ENCODE results near the gene SAMD1.

SAMD1 gene

DNA sequence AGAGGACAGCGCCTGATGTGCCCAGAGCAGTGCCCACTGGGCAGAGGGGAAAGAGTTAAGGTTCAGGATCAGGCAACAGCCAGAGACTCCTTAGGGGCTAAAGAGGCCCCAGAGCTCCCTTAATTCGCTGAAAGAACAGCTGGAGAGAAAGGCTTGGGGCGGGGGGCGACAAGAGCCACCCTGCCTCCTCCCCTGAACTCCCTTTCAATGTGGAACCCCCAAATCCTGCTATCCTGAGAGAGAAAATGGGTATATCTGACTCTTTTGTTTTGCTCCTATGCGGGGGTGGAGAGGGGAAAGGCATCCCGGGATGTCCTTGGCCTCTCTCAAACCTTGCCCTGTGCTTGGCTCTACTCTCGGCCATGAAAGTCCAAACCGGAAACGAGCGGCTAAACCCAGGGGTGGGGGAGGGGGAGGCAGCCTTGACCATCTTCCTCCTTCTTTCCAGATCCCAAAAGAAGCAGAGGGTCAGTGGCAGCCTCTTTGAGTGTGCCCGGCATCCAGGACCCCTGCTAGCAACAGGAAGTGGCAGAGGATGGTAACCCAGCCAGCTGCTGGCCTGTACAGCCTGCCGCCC lies 22.3 kb upstream of the SAMD1 start:
- DNase-seq: no peak

DNA sequence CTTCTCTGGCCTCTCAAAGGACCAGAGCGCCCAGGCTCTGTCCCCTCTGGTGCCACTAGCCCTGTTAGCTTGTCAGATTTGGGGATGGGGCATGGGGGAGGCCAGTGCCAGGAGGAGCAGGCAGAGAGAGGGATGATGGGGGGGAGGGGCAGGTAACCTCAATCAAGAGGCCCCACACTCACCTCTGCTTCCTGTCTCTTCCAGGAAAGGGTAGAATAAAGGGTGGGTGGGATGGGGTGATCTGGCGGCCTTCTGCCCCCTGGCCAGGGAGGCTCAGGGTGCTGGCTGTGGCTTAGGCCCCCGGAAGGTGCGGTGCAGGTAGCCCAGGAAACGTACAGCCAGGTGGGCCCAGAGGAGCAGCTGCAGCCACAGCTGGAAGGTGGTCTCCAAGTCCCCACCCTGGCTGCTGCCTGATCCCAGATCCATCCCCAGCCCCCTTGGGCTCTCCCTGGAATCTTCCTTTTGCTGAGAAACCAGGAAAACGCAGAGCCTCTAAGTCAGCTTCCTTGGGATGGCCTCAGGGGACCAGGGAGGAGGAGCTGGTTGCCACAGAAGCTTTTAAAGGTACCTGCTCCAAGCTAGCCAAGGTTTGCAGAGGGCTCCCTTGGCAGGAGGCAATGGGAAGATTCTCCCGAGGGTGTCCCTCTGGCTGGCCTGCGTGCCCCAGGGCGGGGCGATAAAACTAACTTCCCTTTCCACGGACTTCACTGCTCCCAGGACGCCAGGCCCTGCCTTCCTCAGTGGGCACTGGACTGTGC lies 21.7 kb upstream of the SAMD1 start:
- no peak for DNase-seq

DNA sequence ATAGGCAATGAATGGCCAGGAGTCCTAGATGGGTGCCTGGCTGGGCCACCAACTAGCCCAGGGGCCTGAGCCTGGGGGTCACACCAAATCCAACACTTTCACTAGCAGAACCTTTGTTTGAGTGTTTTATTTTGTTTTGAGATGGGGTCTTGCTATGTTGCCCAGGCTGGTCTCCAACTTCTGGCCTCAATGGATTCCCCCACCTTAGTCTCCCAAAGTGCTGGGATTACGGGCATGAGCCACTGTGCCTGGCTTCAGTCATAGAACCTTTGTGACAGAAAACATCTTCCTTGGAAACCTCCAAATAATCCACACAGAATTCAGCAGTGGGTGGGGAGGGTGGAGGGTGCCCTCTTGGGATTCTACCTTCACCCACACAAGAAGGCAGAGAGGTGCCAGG lies 20.9 kb upstream of the SAMD1 start:
- no peak for DNase-seq

DNA sequence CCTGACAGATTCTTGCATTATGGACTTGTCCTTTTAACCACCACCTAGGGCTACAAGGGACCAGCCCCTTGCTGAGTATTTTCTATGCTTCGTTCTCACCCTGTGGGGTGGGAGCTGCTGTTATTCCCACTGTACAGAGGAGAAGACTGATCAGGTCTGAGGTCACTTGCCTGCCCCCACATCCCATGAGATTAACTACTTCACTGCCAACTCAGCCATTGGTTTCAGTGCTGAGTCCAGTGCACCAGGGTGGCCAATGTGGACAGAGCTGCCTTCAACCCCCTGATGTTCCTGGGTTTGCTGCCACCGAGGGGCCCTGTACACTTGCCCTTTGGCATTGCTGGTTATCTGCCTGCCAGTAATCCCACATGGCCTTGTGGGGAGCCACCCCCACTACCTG lies 20.1 kb upstream of the SAMD1 start:
- DNase-seq: no peak

DNA sequence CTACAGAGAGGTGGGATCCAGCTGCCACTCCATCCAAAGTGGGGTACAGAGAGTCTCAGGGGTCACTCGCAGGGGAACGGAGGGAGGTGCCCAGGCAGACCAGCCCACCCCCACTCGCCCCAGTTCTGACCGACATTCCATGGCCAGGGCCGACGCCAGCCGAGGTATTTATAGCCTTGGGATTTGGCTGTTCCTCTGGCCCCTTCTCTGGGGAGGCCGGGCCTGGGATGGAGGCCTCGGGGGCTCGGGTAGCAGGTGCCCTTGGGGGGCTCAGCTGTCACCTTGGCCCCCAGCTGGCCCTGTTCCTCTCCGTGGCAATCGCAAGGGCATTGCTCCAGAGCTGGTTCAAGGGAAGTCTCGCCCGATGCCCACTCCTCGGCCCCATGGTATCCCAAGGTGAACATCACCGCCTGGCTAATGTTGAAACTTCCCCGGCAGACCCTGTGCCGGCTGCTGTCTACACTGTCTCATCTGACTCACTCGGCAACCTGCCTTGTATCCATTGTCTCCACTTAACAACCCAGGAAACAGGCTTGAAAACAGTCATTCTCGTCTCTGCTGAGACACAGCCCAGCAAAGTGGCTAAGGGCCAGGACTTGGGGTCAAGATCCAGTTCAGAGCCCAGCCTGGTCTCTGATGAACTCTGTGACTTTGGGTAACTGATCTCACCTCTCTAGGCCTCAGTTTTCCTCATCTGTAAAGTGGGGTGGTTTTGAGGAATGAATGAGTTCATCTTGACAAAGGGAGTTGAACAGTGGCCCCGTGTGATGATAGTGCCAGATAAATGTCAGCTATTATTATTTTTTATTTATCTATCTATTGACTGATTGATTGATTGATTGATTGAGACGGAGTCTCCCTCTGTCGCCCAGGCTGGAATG lies 17.3 kb upstream of the SAMD1 start:
- no peak for DNase-seq

DNA sequence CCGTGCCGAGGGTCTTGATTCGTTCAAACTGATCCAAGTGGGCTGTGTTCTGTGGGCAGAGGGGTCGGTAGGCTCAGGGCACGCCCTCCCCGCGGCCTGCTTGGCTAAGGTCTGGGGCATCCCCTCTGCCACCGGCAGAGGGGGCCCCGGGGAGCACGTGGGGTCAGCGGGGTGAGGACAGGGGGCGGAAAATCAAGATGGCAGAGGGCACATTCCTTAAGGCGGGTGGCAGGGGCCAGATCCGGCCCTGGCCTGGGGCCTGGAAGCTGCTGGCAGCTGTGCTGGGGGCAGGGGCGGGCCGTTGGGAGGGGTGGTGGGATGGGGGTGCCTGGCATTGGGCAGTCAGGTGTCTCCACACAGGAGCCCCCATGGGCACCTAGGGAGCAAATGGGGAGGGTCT lies 16.3 kb upstream of the SAMD1 start:
- DNase-seq: no peak

DNA sequence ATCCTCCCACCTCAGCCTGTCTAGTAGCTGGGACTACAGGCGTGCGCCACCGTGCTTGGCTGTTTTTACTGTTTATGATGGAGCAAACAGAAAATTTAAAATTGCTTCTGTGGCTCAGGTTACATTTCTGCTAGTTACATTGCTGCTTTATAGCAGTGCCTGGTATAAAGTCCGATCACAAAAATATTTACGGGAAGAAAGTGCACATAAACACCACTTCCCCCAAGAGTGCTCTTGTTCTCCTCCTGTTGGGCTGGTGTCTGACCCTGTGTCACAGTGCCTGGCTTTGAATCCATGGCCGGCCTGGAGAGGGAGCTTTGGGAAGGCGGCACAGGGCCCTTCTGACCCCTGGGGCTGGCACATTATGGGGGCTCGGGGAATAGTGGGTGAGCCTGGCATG lies 15.1 kb upstream of the SAMD1 start:
- DNase-seq: no peak

DNA sequence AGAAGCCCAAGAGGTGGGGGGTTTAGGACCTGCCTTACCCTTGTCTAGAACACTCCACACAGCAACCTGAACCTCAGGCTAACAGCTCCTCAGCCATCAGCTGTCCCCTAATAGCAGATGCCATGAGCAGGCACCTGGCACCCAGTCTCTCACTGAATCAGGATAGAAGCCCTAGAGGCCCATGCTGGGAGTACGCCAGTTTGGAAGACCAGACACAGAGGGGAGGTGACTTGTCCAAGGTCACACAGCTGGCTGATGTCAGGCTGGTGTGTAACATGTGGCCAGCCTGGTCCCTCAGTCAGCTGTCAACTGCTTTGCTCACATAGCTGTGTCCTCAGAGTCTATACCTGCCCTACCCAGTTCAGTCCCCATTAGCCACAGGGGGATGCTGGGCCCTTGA lies 12.8 kb upstream of the SAMD1 start:
- DNase-seq: no peak

DNA sequence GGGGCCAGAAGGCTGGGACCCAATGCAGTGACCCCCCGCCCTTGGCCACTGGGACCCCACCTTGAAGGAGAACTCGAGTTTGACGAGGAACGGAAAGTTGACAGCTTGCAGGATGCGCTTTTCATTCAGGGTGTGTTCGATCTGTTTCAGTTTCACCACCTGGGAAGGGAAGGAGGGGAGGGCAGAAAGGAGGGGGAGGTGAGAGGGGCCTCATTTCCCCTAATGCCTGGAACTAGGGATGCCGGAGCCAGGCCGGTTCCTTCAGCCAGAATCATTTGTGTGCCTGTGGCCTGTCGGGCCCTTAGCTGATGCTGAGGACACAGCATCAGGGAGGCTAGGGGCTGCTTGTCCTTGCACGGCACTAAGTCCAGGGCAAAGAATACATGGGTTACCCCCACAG lies 12.2 kb upstream of the SAMD1 start:
- DNase-seq: no peak

DNA sequence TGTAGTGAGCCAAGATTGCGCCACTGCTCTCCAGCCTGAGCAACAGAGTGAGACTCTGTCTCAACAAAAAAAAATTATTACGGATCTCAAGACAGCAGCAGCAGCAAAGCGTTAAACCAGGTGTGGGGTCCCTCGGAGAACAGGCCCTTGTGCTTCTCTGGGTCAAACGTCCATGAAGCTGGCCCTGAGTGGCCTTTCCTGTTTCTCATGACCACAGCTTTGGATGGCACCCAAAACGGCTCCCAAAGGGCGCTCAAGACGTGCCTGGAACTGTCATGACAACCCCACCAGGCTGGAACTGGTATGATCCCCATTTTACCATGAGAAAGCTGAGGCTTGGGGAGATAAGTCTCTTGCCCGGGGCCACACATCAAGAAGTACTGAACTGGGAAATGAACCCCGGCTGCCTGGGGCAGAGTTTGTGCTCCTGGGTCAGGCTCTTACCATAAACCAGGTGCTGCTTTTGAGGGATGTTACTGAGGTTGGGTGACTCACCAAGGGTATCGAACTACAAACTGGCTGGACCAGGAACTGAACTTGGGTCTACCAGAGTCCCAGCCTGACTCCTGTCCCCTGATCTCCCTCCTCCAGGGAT lies 11.6 kb upstream of the SAMD1 start:
- no peak for DNase-seq

DNA sequence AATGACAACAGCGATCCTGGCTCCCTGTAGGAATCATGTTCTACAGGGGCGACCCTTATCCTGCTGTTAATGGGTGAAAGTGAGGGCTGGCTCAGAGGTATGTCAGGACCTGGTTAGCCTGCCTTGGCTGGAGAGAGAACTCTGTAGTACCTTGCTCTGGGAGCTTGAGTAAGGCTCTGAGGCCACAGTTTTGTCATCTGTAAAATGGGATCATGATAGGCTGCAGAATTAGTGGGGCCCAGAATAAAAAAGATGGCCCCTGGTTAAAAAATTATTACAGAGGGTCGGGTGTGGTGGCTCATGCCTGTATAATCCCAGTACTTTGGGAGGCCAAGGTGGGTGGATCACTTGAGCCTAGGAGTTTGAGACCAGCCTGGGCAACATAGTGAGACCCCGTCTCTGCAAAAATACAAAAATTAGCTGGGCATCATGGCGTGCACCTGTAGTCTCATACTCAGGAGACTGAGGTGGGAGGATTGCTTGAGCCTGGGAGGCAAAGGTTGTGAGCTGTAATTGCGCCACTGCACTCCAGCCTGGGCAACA lies 10.5 kb upstream of the SAMD1 start:
- DNase-seq: no peak

DNA sequence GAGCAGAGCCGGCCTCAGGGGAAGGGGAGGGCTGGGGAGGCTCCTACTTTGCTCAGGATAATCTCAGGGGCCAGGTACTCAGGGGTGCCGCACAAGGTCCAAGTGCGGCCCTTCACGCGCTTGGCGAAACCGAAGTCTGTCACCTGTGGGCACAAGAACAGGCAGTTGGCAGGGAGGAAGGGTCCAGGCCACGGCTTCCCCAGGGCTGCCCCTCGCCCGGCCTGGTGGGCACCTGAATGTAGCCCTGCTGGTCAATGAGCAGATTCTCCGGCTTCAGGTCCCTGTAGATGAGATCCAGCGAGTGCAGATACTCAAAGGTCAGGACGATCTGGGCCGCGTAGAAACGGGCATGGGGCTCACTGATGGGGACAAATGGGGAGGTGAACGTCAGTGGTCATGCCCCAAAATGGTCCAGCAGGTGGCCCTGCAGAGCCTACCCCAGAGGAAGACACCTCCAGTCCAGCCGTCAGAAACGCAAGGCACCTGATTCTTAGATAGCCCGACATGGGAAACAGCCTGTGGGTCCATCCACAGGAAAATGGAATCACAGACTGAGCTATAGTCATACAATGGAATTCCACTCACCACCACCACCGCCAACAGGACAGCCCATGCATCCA lies 7.1 kb upstream of the SAMD1 start:
- DNase-seq: no peak

DNA sequence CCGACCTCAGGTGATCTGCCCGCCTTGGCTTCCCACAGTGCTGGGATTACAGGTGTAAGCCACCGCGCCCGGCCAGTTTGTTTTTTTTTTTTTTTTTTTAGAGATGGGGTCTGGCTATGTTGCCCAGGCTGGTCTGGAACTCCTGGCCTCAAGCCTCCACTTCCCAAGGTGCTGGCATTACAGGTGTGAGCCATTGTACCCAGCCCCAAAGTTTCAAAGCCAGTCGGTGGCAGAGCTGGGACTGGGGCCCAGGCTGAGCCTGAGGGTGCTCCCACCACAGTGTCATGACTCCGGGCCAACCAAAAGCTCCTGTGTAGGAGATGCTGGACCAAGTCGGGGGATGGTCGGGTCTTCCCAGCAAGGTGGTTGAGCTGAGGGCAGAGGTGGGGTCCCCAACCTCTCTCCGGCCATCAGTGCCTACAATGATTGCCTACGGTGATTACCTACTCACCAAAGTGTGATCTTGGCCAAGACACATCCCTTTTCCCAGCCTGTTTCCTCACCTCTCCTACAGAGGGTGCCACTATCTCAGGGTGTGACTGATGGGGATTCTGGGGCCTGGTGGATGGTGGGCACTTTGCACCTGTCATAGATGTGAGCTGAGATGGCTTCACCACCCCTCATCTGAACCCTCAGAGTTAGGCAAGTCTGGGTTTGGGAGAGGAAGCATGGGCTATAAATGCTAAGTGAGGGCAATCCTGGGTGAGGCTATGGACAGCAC lies 5.9 kb upstream of the SAMD1 start:
- no peak for DNase-seq

DNA sequence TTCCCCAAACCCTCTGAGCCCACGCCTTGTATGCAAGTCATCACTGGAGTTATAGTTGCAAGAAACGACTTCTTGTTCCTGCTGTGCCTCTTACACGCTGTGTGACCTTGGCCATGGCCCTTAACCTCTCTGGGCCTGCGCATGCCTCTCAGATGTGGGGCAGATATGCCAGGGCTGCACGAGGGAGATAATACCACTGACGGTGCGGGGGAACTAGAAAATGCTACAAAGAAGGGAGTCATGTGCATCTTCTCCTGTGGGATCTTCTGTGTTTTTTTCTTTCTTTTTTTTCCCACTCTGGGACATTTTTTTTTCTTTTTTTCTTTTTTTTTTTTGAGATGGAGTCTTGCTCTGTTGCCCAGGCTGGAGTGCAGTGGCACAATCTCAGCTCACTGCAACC lies 4.3 kb upstream of the SAMD1 start:
- DNase-seq: no peak

DNA sequence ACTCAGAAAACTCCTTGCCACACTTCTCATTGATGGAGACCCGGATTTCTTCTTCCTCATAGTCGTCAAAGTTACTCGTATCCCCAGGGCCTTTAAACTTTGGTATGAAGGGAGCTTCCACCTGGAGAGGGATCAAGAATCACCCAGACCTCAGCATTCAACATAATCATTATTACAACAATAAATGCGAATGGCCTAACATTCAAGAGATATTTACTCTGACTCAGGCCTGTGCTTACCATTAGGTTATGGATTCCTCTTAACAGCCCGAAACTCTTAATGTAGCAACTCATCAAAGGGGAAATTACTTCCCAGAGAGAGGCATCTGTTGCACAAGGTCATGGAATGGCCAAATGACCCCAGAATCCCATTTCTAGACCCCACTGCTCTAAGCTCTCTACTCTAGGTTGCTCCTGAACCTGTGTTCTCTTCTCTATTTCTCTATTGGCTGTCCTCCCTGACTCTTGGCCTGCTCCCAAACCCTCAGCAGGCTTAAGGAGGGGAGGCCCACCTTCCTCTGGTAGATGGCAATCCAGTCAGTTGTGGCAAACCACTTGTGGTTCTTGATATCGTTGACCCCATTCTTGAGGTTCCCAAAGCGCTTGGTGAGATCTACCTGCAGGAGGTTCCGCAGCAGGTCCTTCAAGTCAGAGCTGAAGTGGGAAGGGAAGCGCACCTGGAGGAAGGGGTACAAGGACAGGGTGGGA lies 2.7 kb upstream of the SAMD1 start:
- DNase-seq: no peak

DNA sequence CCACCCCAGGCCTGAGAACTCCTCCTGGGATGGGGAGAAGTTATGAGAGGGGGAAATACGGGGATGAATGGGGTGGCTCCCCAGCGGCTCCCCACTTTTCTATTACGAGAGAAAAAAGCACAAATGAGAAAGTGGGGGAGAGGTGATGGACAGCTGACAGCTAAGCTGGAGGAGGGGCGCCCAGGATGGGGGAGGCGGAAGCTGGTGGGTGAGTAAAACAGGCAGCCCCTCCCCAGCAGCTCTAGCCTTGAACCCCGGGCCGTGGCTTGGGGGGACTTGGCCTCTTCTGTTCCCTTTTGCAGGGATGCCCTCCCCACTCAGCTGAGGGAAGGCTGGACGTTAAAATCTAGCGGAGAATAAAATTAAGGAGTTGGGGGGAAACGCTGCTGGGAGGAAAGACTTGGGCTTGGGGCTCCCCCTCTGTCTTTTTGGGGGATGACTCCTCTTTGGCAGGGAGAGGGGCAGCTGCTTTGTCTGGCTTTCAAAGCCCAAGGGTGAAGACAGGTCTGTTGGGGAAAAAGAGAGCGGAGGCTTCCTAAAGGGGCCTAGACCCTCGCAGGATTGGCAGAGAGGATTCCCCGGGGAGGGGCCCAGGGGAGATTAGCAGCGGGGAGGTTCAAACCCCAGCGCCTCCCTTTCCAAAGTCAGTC lies 1.4 kb upstream of the SAMD1 start:
- no peak for DNase-seq

DNA sequence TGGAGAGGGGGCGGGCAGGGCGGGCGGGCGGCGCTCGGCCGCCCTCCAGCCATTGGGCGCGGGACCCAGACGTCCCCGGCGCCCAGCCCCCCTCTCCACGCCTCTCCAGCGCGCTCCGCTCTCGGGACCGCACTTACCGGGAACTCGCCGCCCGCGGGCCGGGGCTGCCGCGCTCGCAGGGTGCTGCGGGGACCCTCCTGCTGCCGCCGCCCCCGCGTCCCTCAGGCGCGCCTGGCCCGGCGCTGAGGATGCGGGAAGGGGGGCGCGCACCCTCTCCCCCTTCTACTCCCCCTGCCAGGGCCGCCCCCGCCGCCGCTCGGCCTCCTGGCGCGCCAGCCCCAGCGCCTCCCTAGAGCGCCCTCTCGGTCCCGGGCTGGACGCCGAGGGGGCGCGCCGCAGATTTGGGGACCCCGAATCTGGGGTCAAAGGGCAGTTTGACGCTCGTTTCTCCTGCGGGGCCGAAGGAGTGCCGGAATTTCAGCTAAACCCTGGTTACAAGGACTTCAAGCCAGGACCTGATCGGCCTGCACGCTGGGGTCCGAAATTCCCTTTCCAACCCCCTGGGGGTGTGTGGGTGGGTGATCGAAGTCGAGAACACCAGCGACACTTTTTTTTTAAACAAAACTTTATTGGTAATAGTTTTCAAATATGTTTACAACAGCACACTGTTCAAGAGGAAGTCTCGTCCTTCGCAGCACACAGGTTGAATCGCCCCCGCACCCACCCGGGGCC lies 696 bp upstream of the SAMD1 start:
- DNase-seq: peak; percentile 70

DNA sequence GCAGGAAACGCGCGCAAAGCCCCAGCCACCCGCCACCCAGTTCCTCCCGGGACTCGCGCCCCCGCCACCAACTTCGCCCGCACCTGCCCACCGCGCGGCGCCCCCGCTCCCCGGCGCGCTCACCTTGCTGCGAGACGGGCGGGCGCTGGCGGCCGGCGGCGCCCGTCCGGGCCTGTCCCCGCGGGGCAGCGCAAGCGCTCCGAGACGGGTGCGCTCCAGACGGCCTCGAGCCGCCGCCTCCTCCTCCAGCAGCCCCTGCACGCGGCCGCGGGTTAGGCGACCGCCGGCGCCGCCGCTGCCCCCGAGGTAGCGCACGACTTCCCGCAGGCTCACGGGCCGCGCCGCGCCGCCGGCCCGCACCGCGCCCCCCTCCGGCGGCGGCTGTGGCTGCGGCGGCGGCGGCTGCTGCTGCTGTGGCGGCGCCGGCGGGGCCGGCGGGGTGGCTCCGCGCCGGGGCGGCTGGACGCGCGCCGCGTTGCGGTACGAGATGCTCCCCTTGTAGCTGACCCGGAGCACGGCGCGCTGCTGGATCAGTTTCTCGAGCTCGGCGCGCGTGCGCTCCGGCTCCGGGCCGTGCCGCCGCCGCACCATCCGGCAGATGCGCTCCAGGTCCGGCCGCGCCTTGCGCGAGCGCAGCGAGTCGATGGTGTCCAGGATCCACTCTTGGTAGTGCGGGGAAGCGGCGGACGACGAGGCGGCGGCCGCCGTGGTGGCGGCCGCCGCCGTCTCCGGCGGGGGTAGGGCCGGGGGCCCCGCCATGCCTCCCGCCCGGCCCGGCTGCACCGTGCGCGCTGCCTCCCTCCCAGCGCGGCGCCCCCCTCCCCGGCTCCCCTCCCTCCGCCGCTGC lies 666 bp downstream of the SAMD1 start:
- DNase-seq: peak; percentile 35

DNA sequence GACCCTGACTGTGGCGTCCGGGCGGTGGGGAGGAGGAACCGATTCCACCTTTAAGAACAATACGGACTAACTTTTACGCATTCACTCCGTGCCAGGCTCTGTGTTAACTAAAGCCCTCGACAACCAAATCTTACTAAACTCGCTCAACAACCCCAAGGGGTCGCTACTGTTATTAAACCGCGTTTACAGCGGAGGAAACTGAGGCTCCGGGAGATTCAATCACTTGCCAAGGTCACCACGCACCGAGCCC lies 1.2 kb downstream of the SAMD1 start:
- no peak for DNase-seq

Data from KG1 (cell line).